Nephron (organoid): ENCODE results near the gene TLE3.

Experiments used
- H3K27ac Mint-ChIP-seq, 3 experiments: 2 replicates each; pipeline ENCODE4 v1.8.0; 2020; ENCODE audit warnings: mixed read lengths in 3 of 3, mild to moderate bottlenecking in 2 of 3, moderate library complexity in 1 of 3
- H3K27me3 Mint-ChIP-seq: 2 replicates; pipeline ENCODE4 v1.8.0; 2021; ENCODE audit warnings: low read depth, mild to moderate bottlenecking, moderate library complexity, mixed read lengths
- H3K36me3 Mint-ChIP-seq: 2 replicates; pipeline ENCODE4 v1.8.0; 2020; ENCODE audit warnings: low read depth, mixed read lengths
- H3K4me1 Mint-ChIP-seq: 2 replicates; pipeline ENCODE4 v1.8.0; 2020; ENCODE audit warnings: mixed read lengths
- H3K4me3 Mint-ChIP-seq, 3 experiments: 2 replicates each; pipeline ENCODE4 v1.8.0; 2020; ENCODE audit warnings: mild to moderate bottlenecking in 3 of 3, mixed read lengths in 3 of 3, moderate library complexity in 2 of 3
- H3K9me3 Mint-ChIP-seq: 2 replicates; pipeline ENCODE4 v1.8.0; 2020; ENCODE audit warnings: mixed read lengths
- TF ChIP-seq, protein P1 (sequence below), 3 experiments: fragments of 200-600 bp; sonication (generic); IDR thresholded peaks; one replicate each; pipeline ENCODE4 v1.5.0; 2021; ENCODE audit warnings: antibody characterized with exemption in 3 of 3; ENCODE audit not compliant: unreplicated experiment in 3 of 3

TLE3 gene

DNA sequence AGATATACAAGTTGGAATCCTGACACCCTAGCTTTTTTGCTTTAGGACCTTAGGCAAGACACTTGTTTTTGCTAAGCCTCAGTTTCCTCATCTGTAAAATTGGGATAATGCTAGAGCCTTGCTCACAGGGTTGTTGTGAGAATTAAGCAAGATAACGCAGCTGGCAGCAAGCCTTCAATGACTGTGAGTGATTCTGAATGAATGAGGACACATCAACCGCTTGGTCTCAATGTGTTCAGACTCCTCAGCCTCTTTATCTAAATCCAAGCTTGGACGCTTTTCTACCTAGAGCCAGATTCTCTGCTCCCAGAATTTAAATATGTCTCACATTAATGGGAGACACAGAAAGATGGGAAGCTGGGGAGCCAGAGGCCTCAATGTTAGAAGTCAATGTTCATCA is 11.8 kb upstream of the TLE3 start:
- H3K4me1 Mint-ChIP-seq, result peaks cover 34% of the 10 kb centered on the region
- TF ChIP-seq, protein P1, sequence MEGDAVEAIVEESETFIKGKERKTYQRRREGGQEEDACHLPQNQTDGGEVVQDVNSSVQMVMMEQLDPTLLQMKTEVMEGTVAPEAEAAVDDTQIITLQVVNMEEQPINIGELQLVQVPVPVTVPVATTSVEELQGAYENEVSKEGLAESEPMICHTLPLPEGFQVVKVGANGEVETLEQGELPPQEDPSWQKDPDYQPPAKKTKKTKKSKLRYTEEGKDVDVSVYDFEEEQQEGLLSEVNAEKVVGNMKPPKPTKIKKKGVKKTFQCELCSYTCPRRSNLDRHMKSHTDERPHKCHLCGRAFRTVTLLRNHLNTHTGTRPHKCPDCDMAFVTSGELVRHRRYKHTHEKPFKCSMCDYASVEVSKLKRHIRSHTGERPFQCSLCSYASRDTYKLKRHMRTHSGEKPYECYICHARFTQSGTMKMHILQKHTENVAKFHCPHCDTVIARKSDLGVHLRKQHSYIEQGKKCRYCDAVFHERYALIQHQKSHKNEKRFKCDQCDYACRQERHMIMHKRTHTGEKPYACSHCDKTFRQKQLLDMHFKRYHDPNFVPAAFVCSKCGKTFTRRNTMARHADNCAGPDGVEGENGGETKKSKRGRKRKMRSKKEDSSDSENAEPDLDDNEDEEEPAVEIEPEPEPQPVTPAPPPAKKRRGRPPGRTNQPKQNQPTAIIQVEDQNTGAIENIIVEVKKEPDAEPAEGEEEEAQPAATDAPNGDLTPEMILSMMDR (IDR thresholded peaks at IDR 0.05; ENCODE audit: unreplicated experiment in 3 of 3), result no peak

DNA sequence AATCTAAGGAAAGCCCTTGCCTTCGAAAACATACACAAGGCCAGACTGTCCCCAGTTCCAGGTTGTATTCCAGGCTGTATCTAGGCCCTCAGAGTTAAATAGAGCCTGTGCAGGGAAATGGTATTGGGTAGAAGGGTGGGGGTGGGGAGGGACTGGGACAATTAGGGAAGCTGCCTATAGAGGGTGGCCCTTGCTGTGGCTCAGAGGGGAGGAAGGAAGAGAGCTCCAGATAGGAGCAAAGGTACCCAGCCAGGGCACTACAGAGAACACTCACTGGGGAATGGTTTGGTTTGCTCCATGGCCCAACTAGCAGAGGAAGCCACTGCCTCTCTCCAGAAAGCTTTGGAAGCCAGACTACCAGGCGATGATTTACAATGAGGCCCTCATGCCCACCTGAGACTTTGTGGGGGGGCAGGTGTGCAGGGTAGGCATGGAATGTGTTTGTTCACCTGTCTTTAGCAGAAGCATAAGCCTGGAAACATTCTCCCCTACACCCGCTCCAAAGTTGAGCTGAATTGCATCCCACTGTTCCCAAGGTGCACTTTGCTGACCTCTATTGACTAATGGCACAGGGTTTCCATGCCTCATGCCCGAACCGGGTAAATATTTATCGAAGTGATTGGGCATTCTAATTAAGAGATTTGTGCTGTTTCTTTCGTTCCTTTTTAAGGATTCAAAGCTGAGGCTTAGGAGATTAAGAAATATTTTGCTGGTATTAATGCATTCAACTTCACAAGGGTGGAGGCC is 6.3 kb upstream of the TLE3 start:
- Mint-ChIP-seq H3K27me3 (peaks cover 53% of the 10 kb centered on the region), H3K9me3 (no peaks in the 10 kb centered on the region), H3K4me3 (no peak overlapping the region), H3K4me1 (peaks cover 30% of the 10 kb centered on the region), H3K36me3 (no peaks in the 10 kb centered on the region), H3K27ac (no peak overlapping the region)
- TF ChIP-seq, protein P1 (IDR thresholded peaks at IDR 0.05; ENCODE audit: unreplicated experiment in 3 of 3), result no peak

More for the DNA sequence above, 11.8 kb upstream of the TLE3 start:
- no peak overlapping the region for H3K4me3 Mint-ChIP-seq
- H3K27me3 Mint-ChIP-seq, result peaks cover 57% of the 10 kb centered on the region
- H3K27ac Mint-ChIP-seq, result no peak overlapping the region
- H3K36me3 Mint-ChIP-seq, result no peaks in the 10 kb centered on the region
- no peaks in the 10 kb centered on the region for H3K9me3 Mint-ChIP-seq

GRCh38 chr15:70102827-70103226 is 5.1 kb upstream of the TLE3 start:
- no peak overlapping the region for H3K4me3 Mint-ChIP-seq
- TF ChIP-seq, protein P1 (IDR thresholded peaks at IDR 0.05; ENCODE audit: unreplicated experiment in 3 of 3), result no peak
- H3K4me1 Mint-ChIP-seq, result peaks cover 34% of the 10 kb centered on the region
- H3K27me3 Mint-ChIP-seq, result peaks cover 52% of the 10 kb centered on the region
- H3K36me3 Mint-ChIP-seq, result no peaks in the 10 kb centered on the region
- no peaks in the 10 kb centered on the region for H3K9me3 Mint-ChIP-seq
- H3K27ac Mint-ChIP-seq, result peak overlapping the region in 1 of 3 experiments; percentile 70

DNA sequence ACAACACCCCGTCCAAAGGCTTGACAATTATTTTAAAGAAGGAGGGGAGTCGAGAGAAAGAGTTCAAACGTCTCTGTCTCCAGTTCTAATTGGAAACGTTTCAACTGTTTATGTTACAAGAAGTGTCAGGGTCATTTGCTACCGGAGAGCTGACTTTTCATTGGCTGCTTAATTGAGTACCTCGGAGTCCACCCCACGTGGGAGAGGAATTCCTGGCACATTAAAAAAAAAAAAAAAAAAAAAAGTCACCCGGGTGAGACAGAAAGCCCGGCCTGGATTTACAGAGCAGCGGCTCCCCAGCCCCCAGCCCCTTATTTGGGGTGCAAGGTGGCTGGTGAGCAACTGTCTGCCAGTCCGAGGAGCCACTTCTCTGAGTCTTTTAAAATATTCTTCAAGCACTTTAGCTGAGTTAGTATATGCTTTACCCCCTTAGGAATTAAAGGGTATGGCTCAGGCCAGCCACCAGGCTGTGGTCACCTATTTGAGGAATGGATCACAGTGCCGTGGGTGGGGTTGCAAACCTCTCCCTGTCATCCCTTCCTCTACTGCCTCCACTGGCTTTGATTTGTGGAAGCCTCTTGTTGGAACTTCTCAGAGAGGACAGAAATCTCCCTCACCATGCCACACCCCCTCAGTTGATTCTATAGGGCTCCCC is 3.9 kb upstream of the TLE3 start:
- Mint-ChIP-seq H3K36me3 (no peaks in the 10 kb centered on the region), H3K27ac (peak overlapping the region in 2 of 3 experiments; percentile 70 to 98), H3K27me3 (peaks cover 40% of the 10 kb centered on the region), H3K9me3 (no peaks in the 10 kb centered on the region), H3K4me3 (peak overlapping the region; percentile 49 to 96 (median 95)), H3K4me1 (peaks cover 34% of the 10 kb centered on the region)
- TF ChIP-seq, protein P1 (IDR thresholded peaks at IDR 0.05; ENCODE audit: unreplicated experiment in 3 of 3), result peak in 1 of 3 experiments; percentile 8

GRCh38 chr15:70100474-70101341 is 3.0 kb upstream of the TLE3 start:
- Mint-ChIP-seq H3K4me1 (peaks cover 34% of the 10 kb centered on the region), H3K9me3 (no peaks in the 10 kb centered on the region), H3K27ac (peak overlapping the region in 2 of 3 experiments; percentile 98 to 99), H3K27me3 (peaks cover 32% of the 10 kb centered on the region), H3K36me3 (no peaks in the 10 kb centered on the region), H3K4me3 (peak overlapping the region; percentile 90 to 96 (median 95))
- TF ChIP-seq, protein P1 (IDR thresholded peaks at IDR 0.05; ENCODE audit: unreplicated experiment in 3 of 3), result peak in 2 of 3 experiments; percentile 38 to 43
